Transverse colon (tissue), 3 donors: ENCODE data around the gene GPD1L.

Experiments used
- CTCF ChIP-seq, 5 experiments: fragments of 200-600 bp in 3 of 5; fragments of 450-650 bp in 2 of 5; sonication (generic) in 3 of 5; IDR thresholded peaks; 1 replicate in 2 of 5; 2 replicates in 3 of 5; pipeline ENCODE4 v1.5.1; 2016 to 2017; ENCODE audit warnings: antibody characterized with exemption in 5 of 5, inconsistent platforms in 3 of 5, mild to moderate bottlenecking in 2 of 5, moderate library complexity in 1 of 5
- EP300 ChIP-seq: sonication (generic); formaldehyde crosslinking; IDR thresholded peaks from one replicate; pipeline ENCODE4 v1.6.1; 2017; ENCODE audit warnings: antibody characterized with exemption, low read depth

GRCh38 chr3:32208447-32208846, 102.0 kb downstream of the GPD1L start:
- TF ChIP-seq CTCF (IDR thresholded peaks at IDR 0.05): no peak
- no peak for TF ChIP-seq EP300
